Measurements from ENCODE around the gene NFATC3. TPM values are rescaled to one million over a fixed set of nuclear protein-coding genes. Genes with fewer than 3 reads are reported as not detected.
A peak's percentile ranks its signal among the peaks of the same experiment; 100 is the strongest.

The NFATC3 gene
- total RNA-seq, 1 experiment from 2014 or later: 12.1 TPM

DNA sequence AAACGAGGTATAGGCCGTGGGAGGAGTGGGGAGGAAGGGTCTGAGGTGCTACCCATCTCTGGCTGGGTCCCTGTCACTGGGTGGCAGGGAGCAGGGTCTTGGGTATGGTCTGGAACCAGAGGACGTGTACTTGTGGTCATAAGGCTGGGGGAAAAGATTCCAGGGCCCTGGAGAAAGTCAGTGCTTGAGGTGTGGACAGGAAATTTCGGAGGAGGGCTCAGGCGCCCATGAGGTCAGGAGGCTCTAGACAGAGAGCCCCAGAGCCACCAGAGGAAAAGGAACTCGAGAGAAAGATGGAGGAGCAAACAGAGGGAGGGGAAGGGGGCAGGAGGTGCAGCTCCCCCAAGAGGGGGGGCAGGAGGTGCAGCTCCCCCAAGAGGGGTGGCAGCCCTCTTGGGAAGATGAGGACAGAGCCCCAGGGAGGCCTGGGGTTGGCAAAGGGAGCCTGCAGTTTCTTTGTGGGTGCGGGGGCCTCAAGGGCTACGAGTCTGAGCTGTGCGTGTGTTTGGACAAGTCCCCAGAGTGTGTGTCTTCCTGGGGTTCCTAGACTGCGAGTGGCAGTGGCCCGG lies 178.5 kb downstream of the NFATC3 start:
- ChIA-PET CTCF (interaction anchor here (0.8 to 1.4 kb wide), 5 partner anchors 24 to 61 kb away, joined by 3 to 7 read pairs (median 4); partner anchors contain the start of genes PRMT7 and SLC7A6OS), POLR2A (ENCODE audit: unreplicated experiment) (interaction anchor here (0.6 to 1.9 kb wide), 5 partner anchors 21 to 1638 kb away, joined by 4 to 10 read pairs (median 4); partner anchors contain the start of genes PRMT7 and SLC7A6OS)
- DNase-seq (no peak), ATAC-seq (no peak)
- no peaks in the 10 kb centered on the region for H3K9me2 ChIP-seq (replicated peaks; ENCODE audit: low read length)
- no peaks in the 10 kb centered on the region for H3K9me3 ChIP-seq (ENCODE audit: low read length)
- peak overlapping the region; percentile 84 for H2AFZ ChIP-seq (ENCODE audit: low read length)
- H3K4me3 ChIP-seq (ENCODE audit: low read length): peak overlapping the region; percentile 92
- no peaks in the 10 kb centered on the region; the same call in 1 of the 2 replicates for H3K36me3 ChIP-seq (ENCODE audit: low read depth, low read length)
- H3K27me3 ChIP-seq (ENCODE audit: low read length): no peaks in the 10 kb centered on the region
- peak overlapping the region; percentile 63 for H3K27ac ChIP-seq (ENCODE audit: low read length)
- peaks cover 42% of the 10 kb centered on the region for H3K79me2 ChIP-seq (ENCODE audit: low read length)
- intact Hi-C loops (cut with micrococcal nuclease): no loop called here
- TF ChIP-seq EZH2phosphoT487 (IDR thresholded peaks at IDR 0.05; ENCODE audit: borderline replicate concordance, low read length) (no peak), EZH2 (IDR thresholded peaks at IDR 0.05; ENCODE audit: low read length, unreplicated experiment) (no peak)
- TF ChIP-seq, protein P1, sequence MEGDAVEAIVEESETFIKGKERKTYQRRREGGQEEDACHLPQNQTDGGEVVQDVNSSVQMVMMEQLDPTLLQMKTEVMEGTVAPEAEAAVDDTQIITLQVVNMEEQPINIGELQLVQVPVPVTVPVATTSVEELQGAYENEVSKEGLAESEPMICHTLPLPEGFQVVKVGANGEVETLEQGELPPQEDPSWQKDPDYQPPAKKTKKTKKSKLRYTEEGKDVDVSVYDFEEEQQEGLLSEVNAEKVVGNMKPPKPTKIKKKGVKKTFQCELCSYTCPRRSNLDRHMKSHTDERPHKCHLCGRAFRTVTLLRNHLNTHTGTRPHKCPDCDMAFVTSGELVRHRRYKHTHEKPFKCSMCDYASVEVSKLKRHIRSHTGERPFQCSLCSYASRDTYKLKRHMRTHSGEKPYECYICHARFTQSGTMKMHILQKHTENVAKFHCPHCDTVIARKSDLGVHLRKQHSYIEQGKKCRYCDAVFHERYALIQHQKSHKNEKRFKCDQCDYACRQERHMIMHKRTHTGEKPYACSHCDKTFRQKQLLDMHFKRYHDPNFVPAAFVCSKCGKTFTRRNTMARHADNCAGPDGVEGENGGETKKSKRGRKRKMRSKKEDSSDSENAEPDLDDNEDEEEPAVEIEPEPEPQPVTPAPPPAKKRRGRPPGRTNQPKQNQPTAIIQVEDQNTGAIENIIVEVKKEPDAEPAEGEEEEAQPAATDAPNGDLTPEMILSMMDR (conservative IDR thresholded peaks at IDR 0.05; ENCODE audit: low read depth, low read length): no peak
- no peaks in the 10 kb centered on the region for H4K20me1 ChIP-seq (ENCODE audit: low read length)
- peaks cover 14% of the 10 kb centered on the region; the same call in 1 of the 2 replicates for H3K4me1 ChIP-seq (ENCODE audit: insufficient read depth, low read length)
- no TSS peak for BruUV-seq (replicated peaks)
- no peaks in the 10 kb centered on the region for H3F3A ChIP-seq (ENCODE audit: low read length, unreplicated experiment)
- peak overlapping the region; percentile 87 for H3K4me2 ChIP-seq (ENCODE audit: low read length)
- H3K9ac ChIP-seq (ENCODE audit: low read length): peak overlapping the region; percentile 86

DNA sequence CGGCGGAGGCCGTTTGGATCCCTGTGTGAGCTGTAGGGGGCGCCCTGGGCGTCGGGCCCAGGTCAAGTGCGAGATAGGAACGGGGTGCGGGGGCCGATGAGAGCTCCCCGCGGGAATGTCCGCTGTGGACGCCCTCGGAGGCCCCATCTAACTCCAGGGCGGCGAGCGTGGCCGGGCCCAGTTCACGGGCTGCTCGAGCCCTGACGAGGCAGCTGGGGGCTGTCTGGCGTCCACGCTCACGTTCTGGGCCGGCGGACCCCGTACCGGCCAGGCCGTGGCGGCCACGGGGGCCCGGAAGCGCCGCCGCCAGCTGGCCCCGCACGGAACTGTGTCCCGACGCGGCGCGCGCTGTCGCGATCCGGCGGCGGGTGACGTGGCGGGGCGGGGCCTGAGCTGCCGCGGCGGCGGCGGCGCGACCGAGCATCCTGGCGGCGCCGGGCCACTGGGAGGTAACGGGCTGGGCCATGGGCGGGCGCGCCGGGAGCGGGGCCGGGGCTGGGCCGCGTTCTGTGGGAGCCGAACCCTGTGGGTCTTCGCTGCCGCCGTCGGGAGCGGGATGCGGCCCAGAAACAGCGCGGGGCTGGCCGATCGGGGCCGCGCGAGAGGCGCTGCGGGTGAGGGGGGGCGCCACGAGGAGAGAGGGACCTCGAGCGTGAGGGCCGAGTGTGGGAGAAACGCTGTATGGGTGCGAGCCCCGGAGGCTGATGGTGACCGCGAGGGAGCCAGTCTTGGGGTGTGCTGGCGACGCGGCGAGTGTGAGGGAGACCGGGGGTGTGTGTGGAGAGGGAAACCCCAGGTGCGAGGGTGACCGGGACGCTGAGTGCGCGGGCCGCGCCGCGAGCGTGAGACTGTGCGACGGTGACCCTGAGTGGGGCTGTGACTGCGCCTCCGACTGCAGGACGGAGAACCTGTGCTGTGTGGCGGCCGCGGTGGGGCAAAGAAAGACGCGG lies 179.2 kb downstream of the NFATC3 start, which contains the start of gene SLC7A6:
TSS of gene SLC7A6 (plus strand) at position 399 of the 950 bp plus-strand sequence. CDS start 10,201 bp downstream, outside the sequence.
- peaks cover 14% of the 10 kb centered on the region; the same call in 1 of the 2 replicates for H3K4me1 ChIP-seq (ENCODE audit: insufficient read depth, low read length)
- peaks cover 49% of the 10 kb centered on the region for H3K79me2 ChIP-seq (ENCODE audit: low read length)
- ChIA-PET POLR2A (ENCODE audit: unreplicated experiment) (interaction anchor here (0.6 to 1.9 kb wide), 6 partner anchors 19 to 1637 kb away, joined by 3 to 10 read pairs (median 4); partner anchors contain the start of genes PLA2G15, PRMT7 and SLC7A6OS), CTCF (interaction anchor here (1.0 to 1.4 kb wide), 4 partner anchors 24 to 61 kb away, joined by 3 to 7 read pairs (median 6); partner anchors contain the start of genes PRMT7 and SLC7A6OS)
- H3K9me3 ChIP-seq (ENCODE audit: low read length): no peaks in the 10 kb centered on the region
- H3K9me2 ChIP-seq (replicated peaks; ENCODE audit: low read length): no peaks in the 10 kb centered on the region
- no peaks in the 10 kb centered on the region; the same call in 1 of the 2 replicates for H3K36me3 ChIP-seq (ENCODE audit: low read depth, low read length)
- TSS peak; percentile 35 for BruUV-seq (replicated peaks)
- peak within 1 kb of the TSS; percentile 87 for H3K4me2 ChIP-seq (ENCODE audit: low read length)
- intact Hi-C loops (cut with micrococcal nuclease): no loop called here
- peak within 1 kb of the TSS; percentile 92 for H3K4me3 ChIP-seq (ENCODE audit: low read length)
- no peaks in the 10 kb centered on the region for H3K27me3 ChIP-seq (ENCODE audit: low read length)
- no peaks in the 10 kb centered on the region for H3F3A ChIP-seq (ENCODE audit: low read length, unreplicated experiment)
- H3K9ac ChIP-seq (ENCODE audit: low read length): peak within 1 kb of the TSS; percentile 86
- ATAC-seq (peak; percentile 70), DNase-seq (peak; percentile 74)
- H2AFZ ChIP-seq (ENCODE audit: low read length): peak within 1 kb of the TSS; percentile 84
- H4K20me1 ChIP-seq (ENCODE audit: low read length): no peaks in the 10 kb centered on the region
- H3K27ac ChIP-seq (ENCODE audit: low read length): peak within 1 kb of the TSS; percentile 63
- TF ChIP-seq EZH2 (IDR thresholded peaks at IDR 0.05; ENCODE audit: low read length, unreplicated experiment) (no peak), EZH2phosphoT487 (IDR thresholded peaks at IDR 0.05; ENCODE audit: borderline replicate concordance, low read length) (no peak)
- TF ChIP-seq, protein P1 (conservative IDR thresholded peaks at IDR 0.05; ENCODE audit: low read depth, low read length): peak; percentile 57

All from PC-3 (cell line).